ENCODE data around the gene SLC37A3. TPM values are rescaled to one million over a fixed set of nuclear protein-coding genes. Genes with fewer than 3 reads are reported as not detected.

SLC37A3 gene
- 100 to 1,000 TPM in 3 of 4 donors, 10 to 100 TPM in 1; 87.9 to 359 (median 148) TPM for total RNA-seq

- intact Hi-C loops (cut with DNase I; ENCODE audit: low total_unique reads), result no loop called here
Measured at GRCh38 chr7:140397784-140398750, at the start of gene SLC37A3. SLC37A3 (minus strand) TSS chr7:140398530; CDS start chr7:140382526, 16,004 bp downstream.

DNA sequence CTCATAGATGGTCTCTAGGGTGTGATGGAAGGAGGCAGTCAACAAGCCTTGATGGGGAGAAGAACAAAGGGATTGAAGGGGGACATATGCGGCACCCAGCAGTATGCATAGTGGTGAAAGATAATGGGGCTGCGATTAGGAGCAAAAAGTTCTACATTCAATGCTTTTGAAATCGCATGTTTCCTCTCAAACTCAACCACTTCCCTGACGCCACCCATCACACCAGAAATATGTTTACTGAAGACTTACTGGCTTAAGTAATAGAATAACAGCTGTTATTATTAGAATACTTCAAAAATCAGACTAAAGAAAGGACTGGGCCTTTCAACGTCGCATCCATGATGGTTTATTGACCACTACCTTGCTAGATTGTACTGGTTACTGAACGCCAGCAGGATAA, 49.5 kb upstream of the SLC37A3 start:
- intact Hi-C loops (cut with DNase I; ENCODE audit: low total_unique reads), result no loop called here

More at GRCh38 chr7:140397784-140398750, at the start of gene SLC37A3:
- Histone ChIP-seq H3K4me1 (peaks cover 0 to 3% of the 10 kb centered on the region in 2 donors), H3K27me3 (no peaks in the 10 kb centered on the region), H3K4me3 (peak within 1 kb of the TSS; percentile 84 to 97), H3K36me3 (no peaks in the 10 kb centered on the region), H3K27ac (peak within 1 kb of the TSS; percentile 94 to 96), H3K9me3 (no peaks in the 10 kb centered on the region)
- peak; percentile 85 to 88 for DNase-seq
- peak; percentile 64 to 91 for TF ChIP-seq POLR2A (IDR thresholded peaks at IDR 0.05)
- peak in 3 of 4 experiments; percentile 21 to 60 (median 47) for TF ChIP-seq CTCF (IDR thresholded peaks at IDR 0.05)

GRCh38 chr7:140446467-140446866, 48.1 kb upstream of the SLC37A3 start:
- Histone ChIP-seq H3K9me3 (no peaks in the 10 kb centered on the region), H3K36me3 (no peaks in the 10 kb centered on the region), H3K27ac (no peak overlapping the region), H3K4me1 (no peaks in the 10 kb centered on the region), H3K27me3 (no peaks in the 10 kb centered on the region), H3K4me3 (no peak overlapping the region)
- intact Hi-C loops (cut with DNase I; ENCODE audit: low total_unique reads), result no loop called here
- no peak for DNase-seq
- TF ChIP-seq CTCF (IDR thresholded peaks at IDR 0.05), result no peak
- no peak for TF ChIP-seq POLR2A (IDR thresholded peaks at IDR 0.05)

More for the DNA sequence above, 49.5 kb upstream of the SLC37A3 start:
- H3K4me1 ChIP-seq, result no peaks in the 10 kb centered on the region
- H3K27me3 ChIP-seq, result no peaks in the 10 kb centered on the region
- no peaks in the 10 kb centered on the region for H3K36me3 ChIP-seq
- no peak overlapping the region for H3K27ac ChIP-seq
- DNase-seq, result no peak
- H3K4me3 ChIP-seq, result no peak overlapping the region
- TF ChIP-seq CTCF (IDR thresholded peaks at IDR 0.05) (no peak), POLR2A (IDR thresholded peaks at IDR 0.05) (no peak)
- H3K9me3 ChIP-seq, result no peaks in the 10 kb centered on the region

DNA sequence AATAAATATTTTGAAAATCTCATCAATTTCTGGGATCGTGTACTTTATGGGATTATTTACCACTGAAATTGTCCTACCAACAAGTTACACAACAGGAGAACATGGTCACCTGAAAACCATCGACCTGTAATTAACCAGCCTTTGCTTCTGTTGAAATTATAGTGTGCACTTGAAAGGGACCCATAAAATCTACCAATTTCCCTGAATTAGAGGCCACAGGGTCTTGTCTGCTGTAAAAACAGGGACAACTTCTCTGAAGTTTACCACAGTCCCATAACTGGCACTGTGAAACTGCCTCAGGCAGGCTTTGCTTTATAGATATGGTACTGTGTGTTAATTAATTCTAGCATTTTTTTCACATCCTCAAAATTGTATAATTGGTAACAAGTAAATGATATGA, 43.2 kb upstream of the SLC37A3 start:
- H3K4me1 ChIP-seq, result no peaks in the 10 kb centered on the region
- H3K4me3 ChIP-seq, result no peak overlapping the region
- DNase-seq, result no peak
- H3K9me3 ChIP-seq, result no peaks in the 10 kb centered on the region
- no peaks in the 10 kb centered on the region for H3K27me3 ChIP-seq
- H3K36me3 ChIP-seq, result no peaks in the 10 kb centered on the region
- intact Hi-C loops (cut with DNase I; ENCODE audit: low total_unique reads), result no loop called here
- no peak overlapping the region for H3K27ac ChIP-seq
- TF ChIP-seq POLR2A (IDR thresholded peaks at IDR 0.05), result no peak

DNA sequence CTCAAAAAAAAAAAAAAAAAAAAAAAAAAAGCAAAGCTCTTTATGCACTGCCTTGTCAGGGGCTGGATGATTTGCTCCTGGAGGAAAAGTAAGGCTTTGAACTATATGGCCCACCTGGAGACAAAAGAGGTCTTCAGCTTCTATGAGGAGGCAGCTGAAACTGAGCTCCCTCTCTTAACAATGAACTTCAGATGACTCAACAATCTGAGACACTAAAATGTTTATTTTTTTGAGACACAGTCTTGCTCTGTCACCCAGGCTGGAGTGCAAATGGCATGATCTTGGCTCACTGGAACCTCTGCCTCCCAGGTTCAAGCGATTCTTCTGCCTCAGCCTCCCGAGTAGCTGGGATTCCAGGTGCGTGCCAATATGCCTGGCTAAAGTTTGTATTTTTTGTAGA, 42.3 kb upstream of the SLC37A3 start:
- H3K4me3 ChIP-seq, result no peak overlapping the region
- no peaks in the 10 kb centered on the region for H3K27me3 ChIP-seq
- no peaks in the 10 kb centered on the region for H3K4me1 ChIP-seq
- intact Hi-C loops (cut with DNase I; ENCODE audit: low total_unique reads), result no loop called here
- no peak overlapping the region for H3K27ac ChIP-seq
- H3K36me3 ChIP-seq, result no peaks in the 10 kb centered on the region
- no peak for TF ChIP-seq POLR2A (IDR thresholded peaks at IDR 0.05)
- no peak for TF ChIP-seq CTCF (IDR thresholded peaks at IDR 0.05)
- DNase-seq, result no peak
- H3K9me3 ChIP-seq, result no peaks in the 10 kb centered on the region

Measured in uterus (tissue), 4 donors.